HCT116 (cell line): ENCODE data around the gene CTNNA2. TPM values are rescaled to one million over a fixed set of nuclear protein-coding genes. Genes with fewer than 3 reads are reported as not detected.

Experiments
- ATAC-seq: fragments of 200-7000 bp; cut with Tn5 transposase; 2 replicates; pipeline ENCODE4 v1.9.1; 2020; ENCODE audit warnings: mild to moderate bottlenecking, moderate library complexity
- BruUV-seq: library from RNA; stranded (reverse); fragments of 400-500 nt; replicated peaks from 2 replicates; lab custom pipeline; 2021; lab: Mats Ljungman, UMichigan
- CTCF ChIA-PET: fragments of 300-600 bp; sonication (Branson Sonifier 250); formaldehyde crosslinking; loops from one replicate; lab custom pipeline; 2021; ENCODE audit warnings: antibody characterized with exemption; lab: Charles Lee
- POLR2A ChIA-PET: fragments of 300-600, 350-600 bp; sonication (Branson Sonifier 250); formaldehyde crosslinking; loops from one replicate; lab custom pipeline; 2021; ENCODE audit warnings: antibody characterized with exemption; lab: Charles Lee
- RAD21 ChIA-PET, 2 experiments: fragments of 300-600 bp; sonication (Branson Sonifier 250); formaldehyde crosslinking; loops; one replicate each; lab custom pipeline; 2023; ENCODE audit warnings: low total read pairs in 2 of 2; ENCODE audit not compliant: uncharacterized antibody in 2 of 2, unreplicated experiment in 2 of 2, low non-redundant PET in 1 of 2; lab: Charles Lee
- DNase-seq: peaks from one replicate; pipeline ENCODE4 v3.0.0-alpha.2; 2010; ENCODE audit warnings: low read depth, low spot score
- H2AFZ ChIP-seq: fragments of 200-600 bp; shearing (Covaris generic), sonication (generic); 2 replicates; pipeline ENCODE4 v1.6.1; 2017; ENCODE audit warnings: low read depth, mixed run types, mixed read lengths, antibody characterized with exemption, low read length; ENCODE audit not compliant: poor library complexity, severe bottlenecking
- H3K27ac ChIP-seq: 2 replicates; pipeline ENCODE4 v1.5.1; 2012; ENCODE audit warnings: low read depth, low read length
- H3K27me3 ChIP-seq: fragments of 200-600 bp; sonication (generic); 2 replicates; pipeline ENCODE4 v1.6.1; 2016; ENCODE audit warnings: mixed run types, low read length, mixed read lengths; ENCODE audit not compliant: insufficient read depth
- H3K36me3 ChIP-seq, 2 experiments: fragments of 200-500 bp in 1 of 2; fragments of 200-600 bp in 1 of 2; sonication (Bioruptor generic) in 1 of 2; sonication (generic) in 1 of 2; 2 replicates each; pipeline versions ENCODE4 v1.5.1 to v1.6.1; 2014 to 2016; ENCODE audit warnings: low read length in 2 of 2, inconsistent platforms in 1 of 2, mixed read lengths in 1 of 2, mixed run types in 1 of 2; ENCODE audit not compliant: insufficient read depth in 2 of 2, control insufficient read depth in 1 of 2
- H3K4me1 ChIP-seq, 2 experiments: fragments of 200-600 bp in 1 of 2; sonication (generic) in 1 of 2; 2 replicates each; pipeline versions ENCODE4 v1.5.1 to v1.6.1; 2012 to 2017; ENCODE audit warnings: low read length in 2 of 2, inconsistent platforms in 1 of 2, mild to moderate bottlenecking in 1 of 2, mixed read lengths in 1 of 2, mixed run types in 1 of 2, moderate library complexity in 1 of 2; ENCODE audit not compliant: insufficient read depth in 2 of 2, control insufficient read depth in 1 of 2
- H3K4me2 ChIP-seq: fragments of 200-600 bp; sonication (generic); 2 replicates; pipeline ENCODE4 v1.6.1; 2017; ENCODE audit warnings: mixed run types, low read length, mixed read lengths
- H3K4me3 ChIP-seq, 2 experiments: fragments of 200-600 bp in 1 of 2; sonication (generic) in 1 of 2; replicated peaks in 1 of 2; 2 replicates each; pipeline ENCODE4 v1.5.1; 2011 to 2016; ENCODE audit warnings: low read length in 2 of 2, control low read depth in 1 of 2, low read depth in 1 of 2, mild to moderate bottlenecking in 1 of 2, mixed read lengths in 1 of 2, mixed run types in 1 of 2
- H3K79me2 ChIP-seq: fragments of 200-600 bp; sonication (generic); 2 replicates; pipeline ENCODE4 v1.6.1; 2017; ENCODE audit warnings: mild to moderate bottlenecking, mixed run types, low read length, moderate library complexity, mixed read lengths; ENCODE audit not compliant: insufficient read depth
- H3K9ac ChIP-seq: fragments of 200-600 bp; sonication (generic); 2 replicates; pipeline ENCODE4 v1.6.1; 2016; ENCODE audit warnings: low read length, mixed read lengths
- H3K9me2 ChIP-seq: fragments of 200-600 bp; sonication (generic), shearing (Covaris generic); 2 replicates; pipeline ENCODE4 v1.6.1; 2017; ENCODE audit warnings: mixed run types, mild to moderate bottlenecking, moderate library complexity; ENCODE audit not compliant: insufficient read depth
- H3K9me3 ChIP-seq, 2 experiments: fragments of 200-500 bp in 1 of 2; fragments of 200-600 bp in 1 of 2; sonication (Bioruptor generic) in 1 of 2; sonication (generic) in 1 of 2; 2 replicates each; pipeline ENCODE4 v1.6.1; 2014 to 2017; ENCODE audit warnings: low read length in 2 of 2, mixed read lengths in 2 of 2, inconsistent platforms in 1 of 2, low read depth in 1 of 2, mild to moderate bottlenecking in 1 of 2, mixed run types in 1 of 2, moderate library complexity in 1 of 2; ENCODE audit not compliant: control insufficient read depth in 1 of 2, insufficient read depth in 1 of 2
- H4K20me1 ChIP-seq: fragments of 200-600 bp; sonication (generic), shearing (Covaris generic); 2 replicates; pipeline ENCODE4 v1.6.1; 2017; ENCODE audit warnings: mixed run types, mild to moderate bottlenecking, moderate library complexity; ENCODE audit not compliant: insufficient read depth
- ATF3 ChIP-seq: IDR thresholded peaks from 2 replicates; pipeline ENCODE4 v1.6.1; 2012
- CEBPB ChIP-seq: IDR thresholded peaks from 2 replicates; pipeline ENCODE4 v1.6.1; 2012; ENCODE audit warnings: low read depth
- ELF1 ChIP-seq: IDR thresholded peaks from 2 replicates; pipeline ENCODE4 v1.6.1; 2012; ENCODE audit warnings: low read depth, borderline replicate concordance
- EZH2 ChIP-seq: fragments of 200-600 bp; sonication (generic); IDR thresholded peaks from 2 replicates; pipeline ENCODE4 v1.6.1; 2017; ENCODE audit warnings: antibody characterized with exemption, mixed run types
- EZH2phosphoT487 ChIP-seq: fragments of 200-600 bp; IDR thresholded peaks from 2 replicates; pipeline ENCODE4 v1.6.1; 2018; ENCODE audit warnings: antibody characterized with exemption, borderline replicate concordance
- FOSL1 ChIP-seq: IDR thresholded peaks from 2 replicates; pipeline ENCODE4 v1.6.1; 2012; ENCODE audit warnings: low read depth
- MAX ChIP-seq: IDR thresholded peaks from 2 replicates; pipeline ENCODE4 v1.6.1; 2012
- POLR2A ChIP-seq: IDR thresholded peaks from 2 replicates; pipeline ENCODE4 v1.7.0; 2011; ENCODE audit warnings: borderline replicate concordance; ENCODE audit not compliant: insufficient read depth, insufficient read length; ENCODE audit errors: extremely low read depth
- POLR2AphosphoS5 ChIP-seq: IDR thresholded peaks from 2 replicates; pipeline ENCODE4 v1.6.1; 2011; ENCODE audit warnings: mild to moderate bottlenecking, low read depth, low read length, moderate library complexity
- SIN3A ChIP-seq: IDR thresholded peaks from 2 replicates; pipeline ENCODE4 v1.6.1; 2012; ENCODE audit warnings: low read depth
- TCF7L2 ChIP-seq: IDR thresholded peaks from 2 replicates; pipeline ENCODE4 v1.7.0; 2011; ENCODE audit warnings: borderline replicate concordance, inconsistent platforms; ENCODE audit not compliant: insufficient read depth, insufficient read length; ENCODE audit errors: extremely low read depth
- YY1 ChIP-seq: IDR thresholded peaks from 2 replicates; pipeline ENCODE4 v1.6.1; 2011; ENCODE audit warnings: low read length, low read depth, moderate library complexity, mild to moderate bottlenecking; ENCODE audit not compliant: insufficient replicate concordance; ENCODE audit errors: extremely low read depth
- ZFX ChIP-seq: fragments of 450-650 bp; IDR thresholded peaks from 2 replicates; pipeline ENCODE4 v1.6.1; 2017
- ZNF274 ChIP-seq: fragments of 200-500 bp; sonication (Bioruptor generic); IDR thresholded peaks from 2 replicates; pipeline ENCODE4 v1.6.1; 2014; ENCODE audit warnings: mild to moderate bottlenecking, low read depth, low read length, inconsistent platforms
- intact Hi-C: fragments of 100-400 bp; cut with micrococcal nuclease; formaldehyde crosslinking; loops from 2 replicates; pipeline ENCODE4 v1.10.0; 2022
- total RNA-seq: library from RNA; stranded (reverse); gene quantifications from one replicate; pipeline ENCODE4 v1.2.1, GENCODE V29; 2021; ENCODE audit not compliant: unreplicated experiment

Gene CTNNA2
- total RNA-seq, 1 experiment from 2014 or later: not detected

GRCh38 chr2:79860228-79861058 is 347.6 kb downstream of the CTNNA2 start:
- no peaks in the 10 kb centered on the region for H3K4me1 ChIP-seq
- intact Hi-C loops: no loop called here
- POLR2A ChIA-PET: no interaction called here
- no peak overlapping the region for H3K9ac ChIP-seq
- H2AFZ ChIP-seq: no peak overlapping the region
- CTCF ChIA-PET: no interaction called here
- ATAC-seq (no peak), DNase-seq (no peak)
- H3K27me3 ChIP-seq: no peaks in the 10 kb centered on the region
- BruUV-seq: no TSS peak
- H3K4me3 ChIP-seq: no peak overlapping the region
- RAD21 ChIA-PET: no interaction called here
- no peaks in the 10 kb centered on the region for H4K20me1 ChIP-seq
- H3K79me2 ChIP-seq: no peaks in the 10 kb centered on the region
- no peaks in the 10 kb centered on the region for H3K36me3 ChIP-seq
- peaks cover 13 to 38% of the 10 kb centered on the region in 2 experiments; a peak in 2 of 4 replicates for H3K9me3 ChIP-seq
- H3K4me2 ChIP-seq: no peak overlapping the region
- H3K9me2 ChIP-seq: no peaks in the 10 kb centered on the region
- TF ChIP-seq FOSL1 (no peak), ZNF274 (no peak), MAX (no peak), POLR2AphosphoS5 (no peak), EZH2 (no peak), ATF3 (no peak), CEBPB (no peak), SIN3A (no peak), TCF7L2 (no peak), ELF1 (no peak), POLR2A (no peak), YY1 (no peak), ZFX (no peak), EZH2phosphoT487 (no peak)
- TF ChIP-seq, all 23 proteins: peak for 0
- H3K27ac ChIP-seq: no peak overlapping the region
